Measurements from ENCODE around the gene ZNF609. TPM values are rescaled to one million over a fixed set of nuclear protein-coding genes. Genes with fewer than 3 reads are reported as not detected.

The ZNF609 gene
- total RNA-seq, 1 donor from 2014 or later: 80.5 TPM

GRCh38 chr15:64425221-64425620, 35.2 kb upstream of the ZNF609 start:
- peaks cover 6% of the 10 kb centered on the region for H3K4me1 Mint-ChIP-seq (ENCODE audit: low read depth, unreplicated experiment)
- H3K27me3 Mint-ChIP-seq (ENCODE audit: unreplicated experiment): no peaks in the 10 kb centered on the region
- H3K36me3 Mint-ChIP-seq (ENCODE audit: unreplicated experiment): no peaks in the 10 kb centered on the region
- H3K4me3 Mint-ChIP-seq (ENCODE audit: unreplicated experiment): no peak overlapping the region
- no peak for TF ChIP-seq CTCF (IDR thresholded peaks at IDR 0.05; ENCODE audit: partially characterized antibody, unreplicated experiment)
- no peak overlapping the region for H3K27ac Mint-ChIP-seq (ENCODE audit: unreplicated experiment)
- no peak for DNase-seq
- H3K9me3 Mint-ChIP-seq (ENCODE audit: unreplicated experiment): no peaks in the 10 kb centered on the region

DNA sequence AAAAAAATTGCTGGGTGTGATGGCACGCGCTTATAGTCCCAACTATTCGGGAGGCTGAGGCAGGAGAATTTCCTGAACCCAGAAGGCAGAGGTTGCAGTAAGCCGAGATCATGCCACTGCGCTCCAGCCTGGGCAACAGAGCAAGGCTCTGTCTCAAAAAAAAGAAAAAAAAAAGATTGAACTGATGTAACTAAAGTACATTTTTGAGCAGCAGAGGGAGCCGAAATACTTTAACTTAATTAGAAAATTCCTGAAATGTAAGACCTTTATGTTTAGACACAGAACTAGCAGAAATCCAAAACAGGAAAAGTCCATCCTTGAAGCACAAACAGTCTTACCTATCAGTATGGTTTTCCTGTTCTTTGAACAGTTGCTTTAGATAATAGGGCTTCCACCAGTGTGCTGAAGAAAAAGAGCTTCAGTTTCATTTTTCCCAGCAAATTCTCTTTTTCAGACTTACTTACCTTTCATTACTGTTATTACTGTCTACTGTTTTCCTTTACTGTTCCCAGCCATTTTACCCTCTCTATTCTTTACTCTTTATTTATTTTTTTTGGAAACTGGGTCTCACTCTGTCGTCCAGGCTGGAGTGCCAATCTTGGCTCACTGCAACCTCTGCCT, 33.4 kb upstream of the ZNF609 start:
- TF ChIP-seq CTCF (IDR thresholded peaks at IDR 0.05; ENCODE audit: partially characterized antibody, unreplicated experiment): no peak
- peaks cover 1% of the 10 kb centered on the region for H3K27me3 Mint-ChIP-seq (ENCODE audit: unreplicated experiment)
- no peaks in the 10 kb centered on the region for H3K9me3 Mint-ChIP-seq (ENCODE audit: unreplicated experiment)
- H3K36me3 Mint-ChIP-seq (ENCODE audit: unreplicated experiment): no peaks in the 10 kb centered on the region
- no peak overlapping the region for H3K4me3 Mint-ChIP-seq (ENCODE audit: unreplicated experiment)
- DNase-seq: no peak
- H3K27ac Mint-ChIP-seq (ENCODE audit: unreplicated experiment): no peak overlapping the region
- peaks cover 10% of the 10 kb centered on the region for H3K4me1 Mint-ChIP-seq (ENCODE audit: low read depth, unreplicated experiment)

- TF ChIP-seq CTCF (IDR thresholded peaks at IDR 0.05; ENCODE audit: partially characterized antibody, unreplicated experiment): no peak
- H3K4me1 Mint-ChIP-seq (ENCODE audit: low read depth, unreplicated experiment): peaks cover 10% of the 10 kb centered on the region
- no peak overlapping the region for H3K27ac Mint-ChIP-seq (ENCODE audit: unreplicated experiment)
- peaks cover 1% of the 10 kb centered on the region for H3K27me3 Mint-ChIP-seq (ENCODE audit: unreplicated experiment)
- DNase-seq: no peak
- no peaks in the 10 kb centered on the region for H3K36me3 Mint-ChIP-seq (ENCODE audit: unreplicated experiment)
- no peak overlapping the region for H3K4me3 Mint-ChIP-seq (ENCODE audit: unreplicated experiment)
- no peaks in the 10 kb centered on the region for H3K9me3 Mint-ChIP-seq (ENCODE audit: unreplicated experiment)
Measured at GRCh38 chr15:64429448-64429847, 30.9 kb upstream of the ZNF609 start.

DNA sequence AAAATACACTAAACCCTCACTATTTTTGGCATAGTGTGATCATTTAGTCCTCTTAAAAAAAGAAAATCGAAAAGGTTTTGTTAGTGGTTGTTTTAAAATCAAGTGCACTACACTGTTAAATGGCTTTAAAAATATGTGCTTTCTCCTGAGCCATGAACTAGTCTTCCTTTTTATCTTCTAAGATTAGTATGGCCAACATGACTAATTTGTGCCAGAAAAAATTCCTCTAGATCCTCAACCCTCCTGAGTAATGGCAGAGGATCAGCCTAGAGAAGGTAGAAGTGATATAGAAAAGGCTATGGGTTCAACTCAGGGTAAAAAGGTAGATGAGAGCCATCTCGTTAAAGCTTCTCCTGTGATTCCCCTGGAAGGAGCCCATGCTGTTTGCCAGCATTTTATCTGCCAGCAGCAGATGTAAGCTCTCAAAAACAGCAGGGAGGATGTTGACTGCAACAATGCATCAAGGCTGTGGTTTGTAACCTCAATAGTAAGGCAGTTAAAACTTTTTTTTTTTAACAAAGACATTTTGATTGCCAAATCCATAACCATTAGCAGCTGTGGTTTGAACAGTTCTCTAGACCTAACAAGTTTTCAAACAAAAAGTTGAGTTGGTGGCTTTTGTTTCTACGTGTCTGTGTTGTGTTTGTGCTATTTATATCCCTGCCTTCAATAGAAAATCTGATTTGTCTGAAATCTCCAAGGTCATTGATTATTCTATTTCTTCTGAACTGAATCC, 30.2 kb upstream of the ZNF609 start:
- Mint-ChIP-seq H3K27ac (ENCODE audit: unreplicated experiment) (peak overlapping the region; percentile 46), H3K4me1 (ENCODE audit: low read depth, unreplicated experiment) (peaks cover 10% of the 10 kb centered on the region), H3K9me3 (ENCODE audit: unreplicated experiment) (no peaks in the 10 kb centered on the region), H3K4me3 (ENCODE audit: unreplicated experiment) (no peak overlapping the region), H3K27me3 (ENCODE audit: unreplicated experiment) (peaks cover 1% of the 10 kb centered on the region), H3K36me3 (ENCODE audit: unreplicated experiment) (no peaks in the 10 kb centered on the region)
- no peak for TF ChIP-seq CTCF (IDR thresholded peaks at IDR 0.05; ENCODE audit: partially characterized antibody, unreplicated experiment)
- no peak for DNase-seq

DNA sequence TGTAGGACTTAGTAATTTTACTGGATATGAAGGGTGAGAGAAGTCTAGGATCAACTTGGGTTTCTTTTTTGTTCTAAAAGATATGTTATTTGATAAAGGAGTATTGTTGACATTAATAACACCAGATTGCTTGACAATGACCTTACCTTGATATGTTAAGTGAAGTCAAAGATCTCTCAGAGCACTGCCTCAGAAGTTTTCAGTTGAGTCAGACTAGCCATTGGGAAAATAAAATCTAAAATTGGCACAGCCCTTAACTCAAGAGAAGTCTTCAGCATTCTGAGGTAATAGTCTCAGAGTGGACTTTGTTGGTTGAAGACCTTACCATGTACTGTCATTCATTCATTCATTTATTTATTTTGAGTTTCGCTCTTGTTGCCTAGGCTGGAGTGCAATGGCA, 22.4 kb upstream of the ZNF609 start:
- no peak overlapping the region for H3K4me3 Mint-ChIP-seq (ENCODE audit: unreplicated experiment)
- no peaks in the 10 kb centered on the region for H3K36me3 Mint-ChIP-seq (ENCODE audit: unreplicated experiment)
- no peak for TF ChIP-seq CTCF (IDR thresholded peaks at IDR 0.05; ENCODE audit: partially characterized antibody, unreplicated experiment)
- no peak overlapping the region for H3K27ac Mint-ChIP-seq (ENCODE audit: unreplicated experiment)
- no peaks in the 10 kb centered on the region for H3K4me1 Mint-ChIP-seq (ENCODE audit: low read depth, unreplicated experiment)
- H3K27me3 Mint-ChIP-seq (ENCODE audit: unreplicated experiment): peaks cover 2% of the 10 kb centered on the region
- H3K9me3 Mint-ChIP-seq (ENCODE audit: unreplicated experiment): no peaks in the 10 kb centered on the region
- DNase-seq: no peak

All from glutamatergic neuron (in vitro differentiated cells).